Kidney epithelial cell (primary cell): Measurements from ENCODE around the gene MAGI1. TPM values are rescaled to one million over a fixed set of nuclear protein-coding genes. Genes with fewer than 3 reads are reported as not detected.
A peak's percentile ranks its signal among the peaks of the same experiment; 100 is the strongest.

Source experiments
- DNase-seq: peaks from one replicate; pipeline ENCODE4 v3.0.0-alpha.2; 2010; ENCODE audit warnings: low read depth
- H3K27me3 ChIP-seq: 2 replicates; pipeline ENCODE4 v1.6.0; 2011; ENCODE audit warnings: low read length; ENCODE audit not compliant: control insufficient read depth, insufficient read depth
- H3K36me3 ChIP-seq: 2 replicates; pipeline ENCODE4 v1.5.1; 2011; ENCODE audit warnings: low read length; ENCODE audit not compliant: control insufficient read depth, insufficient read depth
- H3K4me3 ChIP-seq: 2 replicates; pipeline ENCODE4 v1.5.1; 2011; ENCODE audit warnings: low read depth, mild to moderate bottlenecking, control low read depth, low read length
- CTCF ChIP-seq: IDR thresholded peaks from 2 replicates; pipeline ENCODE4 v1.5.1; 2011; ENCODE audit warnings: mild to moderate bottlenecking, moderate library complexity, low read length, control low read depth, inconsistent platforms; ENCODE audit not compliant: insufficient read depth, poor library complexity, severe bottlenecking
- total RNA-seq: library from RNA; depleted of rRNA; stranded (reverse); fragments of >200 nt; gene quantifications from 2 replicates; pipeline ENCODE4 v1.2.3, GENCODE V29; 2015

The MAGI1 gene
- total RNA-seq, 1 donor from 2014 or later, result 15.8 TPM

- H3K4me3 ChIP-seq, result no peak overlapping the region
- DNase-seq, result no peak
- TF ChIP-seq CTCF, result no peak
- no peaks in the 10 kb centered on the region for H3K36me3 ChIP-seq
- no peaks in the 10 kb centered on the region for H3K27me3 ChIP-seq
These were observed 100.0 kb downstream of the MAGI1 start for GRCh38 chr3:65938676-65939075.

DNA sequence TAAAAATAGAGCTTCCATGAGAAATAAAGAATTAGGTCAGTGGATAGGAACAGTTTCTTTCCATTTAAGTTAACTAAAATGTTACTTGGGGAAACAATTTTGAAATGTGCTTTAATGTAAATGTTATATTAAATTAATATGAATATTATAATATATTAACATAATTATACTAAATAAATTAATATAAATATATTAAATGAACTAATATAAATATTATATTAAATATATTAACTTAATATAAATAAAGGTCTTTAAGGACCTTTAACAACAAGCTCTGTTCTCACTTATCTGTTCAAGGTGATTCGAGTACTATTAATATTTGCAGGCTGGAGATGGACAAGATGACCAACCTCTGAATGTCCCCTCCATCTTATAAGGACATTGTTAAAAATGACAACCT is 100.6 kb downstream of the MAGI1 start:
- Histone ChIP-seq H3K27me3 (no peaks in the 10 kb centered on the region), H3K36me3 (no peaks in the 10 kb centered on the region), H3K4me3 (no peak overlapping the region)
- TF ChIP-seq CTCF, result no peak
- no peak for DNase-seq

- no peaks in the 10 kb centered on the region for H3K27me3 ChIP-seq
- H3K4me3 ChIP-seq, result no peak overlapping the region
- no peak for TF ChIP-seq CTCF
- DNase-seq, result no peak
- H3K36me3 ChIP-seq, result no peaks in the 10 kb centered on the region
These were observed 101.6 kb downstream of the MAGI1 start for GRCh38 chr3:65936908-65937638.

DNA sequence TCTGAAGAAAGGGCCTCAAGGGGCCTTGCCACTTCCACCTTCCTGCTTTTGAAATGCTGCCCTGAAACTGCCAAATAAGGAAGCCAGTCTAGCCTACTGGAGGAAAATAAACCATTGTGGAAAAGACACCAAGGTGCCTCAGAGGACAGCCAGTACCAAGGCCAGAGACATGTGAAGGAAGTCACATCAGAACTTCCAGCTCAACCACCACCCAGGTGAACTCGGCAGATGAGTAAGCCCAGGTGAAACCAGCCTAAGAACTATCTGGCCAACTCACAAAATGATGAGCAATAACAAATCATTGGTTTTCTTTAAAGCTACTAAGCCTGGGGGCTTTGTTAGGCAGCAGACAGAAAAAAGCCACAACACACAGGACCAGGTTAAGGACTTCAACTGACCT is 103.0 kb downstream of the MAGI1 start:
- Histone ChIP-seq H3K4me3 (no peak overlapping the region), H3K36me3 (no peaks in the 10 kb centered on the region), H3K27me3 (no peaks in the 10 kb centered on the region)
- TF ChIP-seq CTCF, result no peak
- DNase-seq, result no peak

GRCh38 chr3:65930648-65931047 is 108.1 kb downstream of the MAGI1 start:
- no peak for DNase-seq
- no peak for TF ChIP-seq CTCF
- H3K27me3 ChIP-seq, result no peaks in the 10 kb centered on the region
- no peak overlapping the region for H3K4me3 ChIP-seq
- H3K36me3 ChIP-seq, result no peaks in the 10 kb centered on the region

GRCh38 chr3:65928110-65928509 is 110.6 kb downstream of the MAGI1 start:
- no peak for TF ChIP-seq CTCF
- Histone ChIP-seq H3K4me3 (no peak overlapping the region), H3K27me3 (no peaks in the 10 kb centered on the region), H3K36me3 (no peaks in the 10 kb centered on the region)
- peak; percentile 10 for DNase-seq
